ENCODE measurements around the gene GGN. TPM values are rescaled to one million over a fixed set of nuclear protein-coding genes. Genes with fewer than 3 reads are reported as not detected.

The GGN gene
- total RNA-seq, 4 donors from 2014 or later, result 0.36 to 1.9 (median 1.5) TPM

GRCh38 chr19:38401148-38401547 is 13.3 kb upstream of the GGN start:
- intact Hi-C loops (cut with DNase I; ENCODE audit: low total_unique reads), result loop anchor here (10.0 kb wide), 1 partner anchor 234 kb away; no protein-coding TSS in a partner anchor
- DNase-seq (ENCODE audit: low spot score in 2 of 2), result no peak
- 43 to 54% methylated on average over 3 of the region's 3 CpGs for WGBS, 2 donors
- TF ChIP-seq CTCF (IDR thresholded peaks at IDR 0.05) (no peak), POLR2A (IDR thresholded peaks at IDR 0.05) (no peak)
- no peak overlapping the region for H3K4me3 ChIP-seq (ENCODE audit: low read depth, poor library complexity, severe bottlenecking)

GRCh38 chr19:38400361-38400760 is 12.5 kb upstream of the GGN start:
- 76 to 77% methylated on average over 5 of the region's 5 CpGs for WGBS, 2 donors
- intact Hi-C loops (cut with DNase I; ENCODE audit: low total_unique reads), result loop anchor here (10.0 kb wide), 1 partner anchor 234 kb away; no protein-coding TSS in a partner anchor

GRCh38 chr19:38399537-38399936 is 11.7 kb upstream of the GGN start:
- 75% methylated on average over 1 of the region's 1 CpG for WGBS, 2 donors
- TF ChIP-seq POLR2A (IDR thresholded peaks at IDR 0.05), result no peak
- TF ChIP-seq CTCF (IDR thresholded peaks at IDR 0.05), result no peak
- no peak overlapping the region for H3K4me3 ChIP-seq (ENCODE audit: low read depth, poor library complexity, severe bottlenecking)
- intact Hi-C loops (cut with DNase I; ENCODE audit: low total_unique reads), result no loop called here
- no peak for DNase-seq (ENCODE audit: low spot score in 2 of 2)

More at GRCh38 chr19:38400361-38400760, 12.5 kb upstream of the GGN start:
- H3K4me3 ChIP-seq (ENCODE audit: low read depth, poor library complexity, severe bottlenecking), result no peak overlapping the region
- no peak for DNase-seq (ENCODE audit: low spot score in 2 of 2)
- no peak for TF ChIP-seq POLR2A (IDR thresholded peaks at IDR 0.05)

- H3K4me3 ChIP-seq (ENCODE audit: low read depth, poor library complexity, severe bottlenecking), result no peak overlapping the region
- 62 to 83% methylated on average over 2 to 9 of the region's 9 CpGs for WGBS, 2 donors
- intact Hi-C loops (cut with DNase I; ENCODE audit: low total_unique reads), result no loop called here
- TF ChIP-seq CTCF (IDR thresholded peaks at IDR 0.05), result no peak
- no peak for TF ChIP-seq POLR2A (IDR thresholded peaks at IDR 0.05)
- DNase-seq (ENCODE audit: low spot score in 2 of 2), result no peak
These were observed 11.2 kb upstream of the GGN start for GRCh38 chr19:38399081-38399480.

GRCh38 chr19:38395381-38396114 is 7.7 kb upstream of the GGN start:
- 9 to 20% methylated on average over 21 to 32 of the region's 86 CpGs for WGBS, 2 donors
- H3K4me3 ChIP-seq (ENCODE audit: low read depth, poor library complexity, severe bottlenecking), result no peak overlapping the region
- intact Hi-C loops (cut with DNase I; ENCODE audit: low total_unique reads), result no loop called here
- DNase-seq (ENCODE audit: low spot score in 2 of 2), result no peak
- TF ChIP-seq CTCF (IDR thresholded peaks at IDR 0.05), result no peak
- TF ChIP-seq POLR2A (IDR thresholded peaks at IDR 0.05), result no peak

- no peak overlapping the region for H3K4me3 ChIP-seq (ENCODE audit: low read depth, poor library complexity, severe bottlenecking)
- intact Hi-C loops (cut with DNase I; ENCODE audit: low total_unique reads), result no loop called here
- WGBS, 2 donors, result 9 to 16% methylated on average over 11 to 30 of the region's 30 CpGs
- DNase-seq (ENCODE audit: low spot score in 2 of 2), result no peak
- TF ChIP-seq POLR2A (IDR thresholded peaks at IDR 0.05) (no peak), CTCF (IDR thresholded peaks at IDR 0.05) (no peak)
These were observed 6.7 kb upstream of the GGN start for GRCh38 chr19:38394488-38394887.

Measured in lower leg skin (tissue), 4 donors.